Measurements from ENCODE around the gene CMTM1. TPM values are rescaled to one million over a fixed set of nuclear protein-coding genes. Genes with fewer than 3 reads are reported as not detected.
A peak's percentile ranks its signal among the peaks of the same experiment; 100 is the strongest.

CMTM1 gene
- total and polyA plus RNA-seq, 11 donors, result 0.40 to 2.4 (median 1.1) TPM; not detected in 2

- WGBS, 4 donors, result 18 to 45% (median 25%) methylated on average over 25 to 77 of the region's 77 CpGs
- Histone ChIP-seq H3K27ac (no peak within 1 kb of the TSS), H3K4me1 (peaks cover 0 to 42% (median 16%) of the 10 kb centered on the region in 12 donors), H3K4me3 (peak within 1 kb of the TSS in 10 of 12 donors; percentile 21 to 53 (median 40)), H3K9me3 (no peaks in the 10 kb centered on the region), H3K36me3 (no peaks in the 10 kb centered on the region), H3K27me3 (peaks cover 0 to 26% (median 12%) of the 10 kb centered on the region in 9 donors)
- ATAC-seq (peak in 2 of 4 donors; percentile 20 to 26), DNase-seq (peak in 1 of 5 donors; percentile 61)
- intact Hi-C loops (cut with DNase I), result no loop called here
- TF ChIP-seq POLR2A (IDR thresholded peaks at IDR 0.05), result no peak
Measured at GRCh38 chr16:66578651-66579531, 12.7 kb downstream of the CMTM1 start, which contains the start of gene CMTM2. TSS of gene CMTM2 (plus strand) at chr16:66579463. CDS start at chr16:66579608, 145 bp downstream.

- no peak overlapping the region for H3K4me3 ChIP-seq
- peaks cover 0 to 26% (median 12%) of the 10 kb centered on the region in 9 donors for H3K27me3 ChIP-seq
- H3K36me3 ChIP-seq, result no peaks in the 10 kb centered on the region
- H3K27ac ChIP-seq, result peak overlapping the region in 2 of 12 donors; percentile 27 to 40
- TF ChIP-seq POLR2A (IDR thresholded peaks at IDR 0.05) (no peak), CTCF (IDR thresholded peaks at IDR 0.05) (no peak)
- intact Hi-C loops (cut with DNase I), result no loop called here
- ATAC-seq (no peak), DNase-seq (no peak)
- WGBS, 4 donors, result 82 to 89% (median 84%) methylated on average over 4 of the region's 4 CpGs
- peaks cover 0 to 47% (median 17%) of the 10 kb centered on the region in 12 donors for H3K4me1 ChIP-seq
- H3K9me3 ChIP-seq, result no peaks in the 10 kb centered on the region
Measured at GRCh38 chr16:66580605-66581209, 14.5 kb downstream of the CMTM1 start.

GRCh38 chr16:66581246-66581952 is 15.2 kb downstream of the CMTM1 start:
- no peak overlapping the region for H3K4me3 ChIP-seq
- peaks cover 0 to 46% (median 19%) of the 10 kb centered on the region in 12 donors for H3K4me1 ChIP-seq
- peak overlapping the region in 2 of 12 donors; percentile 27 to 40 for H3K27ac ChIP-seq
- 47 to 81% (median 77%) methylated on average over 3 of the region's 3 CpGs for WGBS, 4 donors
- no peak for ATAC-seq
- H3K9me3 ChIP-seq, result no peaks in the 10 kb centered on the region
- intact Hi-C loops (cut with DNase I), result no loop called here
- peaks cover 0 to 26% (median 12%) of the 10 kb centered on the region in 9 donors for H3K27me3 ChIP-seq
- H3K36me3 ChIP-seq, result no peaks in the 10 kb centered on the region
- no peak for DNase-seq
- no peak for TF ChIP-seq CTCF (IDR thresholded peaks at IDR 0.05)
- TF ChIP-seq POLR2A (IDR thresholded peaks at IDR 0.05), result no peak

- H3K4me1 ChIP-seq, result peaks cover 0 to 53% (median 8%) of the 10 kb centered on the region in 12 donors
- no peak overlapping the region for H3K4me3 ChIP-seq
- H3K27ac ChIP-seq, result peak overlapping the region in 4 of 12 donors; percentile 13 to 60 (median 34)
- no peaks in the 10 kb centered on the region for H3K27me3 ChIP-seq
- no peak for TF ChIP-seq CTCF (IDR thresholded peaks at IDR 0.05)
- TF ChIP-seq POLR2A (IDR thresholded peaks at IDR 0.05), result no peak
- ATAC-seq (peak; percentile 28 to 75 (median 62)), DNase-seq (no peak)
- 59 to 65% (median 61%) methylated on average over 10 of the region's 10 CpGs for WGBS, 4 donors
- no peaks in the 10 kb centered on the region for H3K9me3 ChIP-seq
- H3K36me3 ChIP-seq, result no peaks in the 10 kb centered on the region
- intact Hi-C loops (cut with DNase I), result no loop called here
Measured at GRCh38 chr16:66585481-66586239, 19.4 kb downstream of the CMTM1 start.

Measured in heart left ventricle (tissue), 16 donors.